ENCODE measurements around the gene SAMD11. TPM values are rescaled to one million over a fixed set of nuclear protein-coding genes. Genes with fewer than 3 reads are reported as not detected.

The SAMD11 gene
- total RNA-seq, 1 experiment from 2014 or later, result 11.5 TPM

- peak; percentile 81 for TF ChIP-seq POLR2A (IDR thresholded peaks at IDR 0.05; ENCODE audit: borderline replicate concordance, extremely low read depth, insufficient read depth, insufficient read length)
- no peak for TF ChIP-seq ZNF274 (IDR thresholded peaks at IDR 0.05; ENCODE audit: low read depth, low read length)
- TF ChIP-seq MAX (IDR thresholded peaks at IDR 0.05), result no peak
Measured at GRCh38 chr1:966704-967300, 43.1 kb downstream of the SAMD11 start (continued).

- no peak for DNase-seq (ENCODE audit: low read depth, low spot score)
- peak overlapping the region; percentile 74 for H3K4me3 ChIP-seq (replicated peaks in 1 of 2; ENCODE audit: low read depth in 1 of 2, low read length in 2 of 2)
- H3K27ac ChIP-seq (ENCODE audit: low read depth, low read length), result peak overlapping the region; percentile 100
- peak overlapping the region; percentile 93 for H3K4me2 ChIP-seq (ENCODE audit: low read length)
- H3K79me2 ChIP-seq (ENCODE audit: insufficient read depth, low read length), result peaks cover 6% of the 10 kb centered on the region; the same call in 1 of the 2 replicates
- intact Hi-C loops (cut with micrococcal nuclease), result no loop called here
- ChIA-PET RAD21 (ENCODE audit: low non-redundant PET in 1 of 2, low total read pairs in 2 of 2, uncharacterized antibody in 2 of 2, unreplicated experiment in 2 of 2) (no interaction called here), CTCF (interaction anchor here (1.2 to 1.5 kb wide), 2 partner anchors 9 to 63 kb away, joined by 3 to 5 read pairs; no protein-coding TSS in a partner anchor), POLR2A (interaction anchor here (0.8 to 2.1 kb wide), 4 partner anchors 8 to 51 kb away, joined by 3 to 11 read pairs (median 4); partner anchors contain the start of gene HES4)
- no peak for ATAC-seq
- H3K27me3 ChIP-seq (ENCODE audit: insufficient read depth, low read length), result no peaks in the 10 kb centered on the region
- H3K9me3 ChIP-seq (ENCODE audit: control insufficient read depth in 1 of 2, insufficient read depth in 1 of 2, low read depth in 1 of 2, low read length in 2 of 2), result no peaks in the 10 kb centered on the region; a peak in 1 of 4 replicates
- no peaks in the 10 kb centered on the region for H3K9me2 ChIP-seq (ENCODE audit: insufficient read depth)
- TF ChIP-seq SP1 (IDR thresholded peaks at IDR 0.05; ENCODE audit: low read depth), result no peak
- no peak for TF ChIP-seq FOSL1 (IDR thresholded peaks at IDR 0.05; ENCODE audit: low read depth)
- TF ChIP-seq ELF1 (IDR thresholded peaks at IDR 0.05; ENCODE audit: borderline replicate concordance, low read depth), result no peak
- no peak for TF ChIP-seq YY1 (IDR thresholded peaks at IDR 0.05; ENCODE audit: extremely low read depth, insufficient replicate concordance, low read depth, low read length)
- no peak for TF ChIP-seq MAX (IDR thresholded peaks at IDR 0.05)
- TF ChIP-seq ZBTB33 (IDR thresholded peaks at IDR 0.05; ENCODE audit: extremely low read depth, insufficient replicate concordance, low read length), result no peak
- no peak for TF ChIP-seq TCF7L2 (IDR thresholded peaks at IDR 0.05; ENCODE audit: borderline replicate concordance, extremely low read depth, insufficient read depth, insufficient read length)
- TF ChIP-seq POLR2AphosphoS5 (IDR thresholded peaks at IDR 0.05; ENCODE audit: low read depth, low read length), result no peak
- TF ChIP-seq SIN3A (IDR thresholded peaks at IDR 0.05; ENCODE audit: low read depth), result no peak
- no peak for TF ChIP-seq CEBPB (IDR thresholded peaks at IDR 0.05; ENCODE audit: low read depth)
- TF ChIP-seq EZH2 (IDR thresholded peaks at IDR 0.05), result no peak
- no peak for TF ChIP-seq ZFX (IDR thresholded peaks at IDR 0.05)
- TF ChIP-seq CTCF (IDR thresholded peaks at IDR 0.05 in 2 of 3, conservative IDR thresholded peaks at IDR 0.05 in 1 of 3; ENCODE audit: borderline replicate concordance in 1 of 3, insufficient read depth in 1 of 3, low read depth in 2 of 3, low read length in 2 of 3), result no peak
- no peak for TF ChIP-seq ATF3 (IDR thresholded peaks at IDR 0.05)
- TF ChIP-seq CBX3 (IDR thresholded peaks at IDR 0.05; ENCODE audit: low read depth), result no peak
- TF ChIP-seq ZNF274 (IDR thresholded peaks at IDR 0.05; ENCODE audit: low read depth, low read length), result no peak
- no TSS peak for BruUV-seq (replicated peaks)
- H4K20me1 ChIP-seq (ENCODE audit: insufficient read depth), result no peaks in the 10 kb centered on the region
- peaks cover 8 to 12% of the 10 kb centered on the region in 2 experiments; a peak in 3 of 4 replicates for H3K36me3 ChIP-seq (ENCODE audit: control insufficient read depth in 1 of 2, insufficient read depth in 2 of 2, low read length in 2 of 2)
- H2AFZ ChIP-seq (ENCODE audit: low read depth, low read length, poor library complexity, severe bottlenecking), result no peak overlapping the region
- peaks cover 16 to 33% of the 10 kb centered on the region in 2 experiments for H3K4me1 ChIP-seq (ENCODE audit: control insufficient read depth in 1 of 2, insufficient read depth in 2 of 2, low read length in 2 of 2)
- peak overlapping the region; percentile 94 for H3K9ac ChIP-seq (ENCODE audit: low read length)
Measured at GRCh38 chr1:967466-968343, 44.0 kb downstream of the SAMD11 start.
